RCC 7860 (cell line): ENCODE results near the gene EIF3L.
"Not testable (repeated sequence)": the region's sequence is repeated elsewhere in the genome, so short reads cannot be mapped to it uniquely, and the experiment has no call there.

Experiments used
- DNase-seq: peaks from one replicate; pipeline ENCODE4 v3.0.0-alpha.2; 2015; ENCODE audit warnings: low spot score
- FAIRE-seq: peaks from 2 replicates; lab custom pipeline; 2012; peaks lifted over from hg19 to GRCh38; lab: Jason Lieb, UNC

EIF3L gene

GRCh38 chr22:37849089-37849751 lies at the start of gene EIF3L:
TSS of gene EIF3L (plus strand) at chr22:37849419. CDS start at chr22:37849450, 31 bp downstream.
- no peak for FAIRE-seq
- DNase-seq: peak; percentile 68

GRCh38 chr22:37799979-37800378 lies 49.2 kb upstream of the EIF3L start:
- not testable (repeated sequence) for FAIRE-seq, DNase-seq

- no peak for DNase-seq
- FAIRE-seq: no peak
Observed at GRCh38 chr22:37801946-37802309, 47.3 kb upstream of the EIF3L start.

- FAIRE-seq: no peak
Observed at GRCh38 chr22:37802310-37803194, 46.7 kb upstream of the EIF3L start.

GRCh38 chr22:37803195-37803638 lies 46.0 kb upstream of the EIF3L start:
- DNase-seq (no peak), FAIRE-seq (no peak)

More at GRCh38 chr22:37802310-37803194, 46.7 kb upstream of the EIF3L start:
- no peak for DNase-seq

GRCh38 chr22:37803639-37804351 lies 45.4 kb upstream of the EIF3L start:
- FAIRE-seq: no peak
- DNase-seq: no peak

- FAIRE-seq (no peak), DNase-seq (no peak)
Observed at GRCh38 chr22:37804352-37804880, 44.8 kb upstream of the EIF3L start.

- FAIRE-seq (no peak), DNase-seq (no peak)
Observed at GRCh38 chr22:37804881-37805809, 44.1 kb upstream of the EIF3L start.

- DNase-seq (no peak), FAIRE-seq (no peak)
Observed at GRCh38 chr22:37805810-37806277, 43.4 kb upstream of the EIF3L start.

- no peak for FAIRE-seq
- no peak for DNase-seq
Observed at GRCh38 chr22:37806409-37807333, 42.5 kb upstream of the EIF3L start.

GRCh38 chr22:37807410-37808293 lies 41.6 kb upstream of the EIF3L start, which contains the start of gene GCAT:
TSS of gene GCAT (plus strand) at chr22:37807934. CDS start at chr22:37807968, 34 bp downstream.
- FAIRE-seq: no peak

GRCh38 chr22:37808294-37808657 lies 40.9 kb upstream of the EIF3L start:
- DNase-seq (no peak), FAIRE-seq (no peak)

More at GRCh38 chr22:37807410-37808293, 41.6 kb upstream of the EIF3L start, which contains the start of gene GCAT:
- peak; percentile 75 for DNase-seq

GRCh38 chr22:37809672-37810333 lies 39.4 kb upstream of the EIF3L start:
- DNase-seq (no peak), FAIRE-seq (no peak)

- DNase-seq (no peak), FAIRE-seq (no peak)
Observed at GRCh38 chr22:37811867-37812266, 37.4 kb upstream of the EIF3L start.

- DNase-seq: no peak
- FAIRE-seq: no peak
Observed at GRCh38 chr22:37812869-37813678, 36.1 kb upstream of the EIF3L start.

- no peak for FAIRE-seq
- no peak for DNase-seq
Observed at GRCh38 chr22:37815593-37815992, 33.6 kb upstream of the EIF3L start.
